ENCODE data around the gene DNM3. TPM values are rescaled to one million over a fixed set of nuclear protein-coding genes. Genes with fewer than 3 reads are reported as not detected.
A peak's percentile ranks its signal among the peaks of the same experiment; 100 is the strongest.

DNM3 gene
- polyA plus RNA-seq, 1 of the 3 experiments (the other 2 are of a cell fraction), result 0.43 TPM

GRCh38 chr1:172268237-172268636 is 426.9 kb downstream of the DNM3 start:
- Histone ChIP-seq H3K79me2 (ENCODE audit: insufficient read depth) (peaks cover 13% of the 10 kb centered on the region), H3K9ac (no peak overlapping the region), H3K27me3 (ENCODE audit: insufficient read depth) (no peaks in the 10 kb centered on the region), H3K4me1 (ENCODE audit: control insufficient read depth in 1 of 2, insufficient read depth in 2 of 2, low read depth in 1 of 2, low read length in 1 of 2) (peaks cover 7 to 15% of the 10 kb centered on the region in 2 experiments; a peak in 2 of 4 replicates), H4K20me1 (ENCODE audit: insufficient read depth) (no peaks in the 10 kb centered on the region), H2AFZ (ENCODE audit: low read depth) (no peak overlapping the region), H3K36me3 (replicated peaks in 1 of 2; ENCODE audit: control insufficient read depth in 1 of 2, insufficient read depth in 2 of 2, low read length in 1 of 2) (peaks cover 0 to 2% of the 10 kb centered on the region in 2 experiments), H3K27ac (ENCODE audit: low read depth in 2 of 2, low read length in 1 of 2) (no peak overlapping the region), H3K4me3 (ENCODE audit: low read depth in 2 of 2, low read length in 1 of 2) (no peak overlapping the region), H3K4me2 (no peak overlapping the region), H3K9me3 (no peaks in the 10 kb centered on the region), H3F3A (replicated peaks; ENCODE audit: insufficient read depth) (peaks cover 14% of the 10 kb centered on the region), H3K9me2 (no peaks in the 10 kb centered on the region)
- WGBS (ENCODE audit: low lambda C conversion rate), result 91% methylated on average over 3 of the region's 3 CpGs
- ChIA-PET CTCF (no interaction called here), POLR2A (no interaction called here)
- no peak for DNase-seq
- TF ChIP-seq MAX (IDR thresholded peaks at IDR 0.05; ENCODE audit: low read depth), result no peak
- TF ChIP-seq TCF12 (IDR thresholded peaks at IDR 0.05), result no peak
- TF ChIP-seq EZH2phosphoT487 (IDR thresholded peaks at IDR 0.05; ENCODE audit: borderline replicate concordance, low read depth), result no peak
- TF ChIP-seq TEAD4 (IDR thresholded peaks at IDR 0.05; ENCODE audit: borderline replicate concordance, insufficient read depth), result no peak
- no peak for TF ChIP-seq TAF1 (IDR thresholded peaks at IDR 0.05; ENCODE audit: borderline replicate concordance, low read depth, low read length)
- TF ChIP-seq USF2 (IDR thresholded peaks at IDR 0.05; ENCODE audit: borderline replicate concordance, low read depth, low read length), result no peak
- no peak for TF ChIP-seq CHD2 (IDR thresholded peaks at IDR 0.05; ENCODE audit: low read length, partially characterized antibody)
- TF ChIP-seq SIN3A (IDR thresholded peaks at IDR 0.05; ENCODE audit: borderline replicate concordance, low read depth, low read length), result no peak

- Histone ChIP-seq H3K36me3 (replicated peaks in 1 of 2; ENCODE audit: control insufficient read depth in 1 of 2, insufficient read depth in 2 of 2, low read length in 1 of 2) (no peaks in the 10 kb centered on the region), H2AFZ (ENCODE audit: low read depth) (peak overlapping the region; percentile 54; the same call in 1 of the 2 replicates)
- no peak for TF ChIP-seq USF1 (IDR thresholded peaks at IDR 0.05; ENCODE audit: borderline replicate concordance, low read depth)
- no peak for TF ChIP-seq GABPA (IDR thresholded peaks at IDR 0.05; ENCODE audit: low read depth)
- no peak for TF ChIP-seq YY1 (IDR thresholded peaks at IDR 0.05; ENCODE audit: low read depth)
- no peak for TF ChIP-seq FOXJ3 (CRISPR knock-in tag; IDR thresholded peaks at IDR 0.05)
- no peak for TF ChIP-seq EZH2phosphoT487 (IDR thresholded peaks at IDR 0.05; ENCODE audit: borderline replicate concordance, low read depth)
- no peak for TF ChIP-seq RAD21 (IDR thresholded peaks at IDR 0.05; ENCODE audit: low read length)
- no peak for TF ChIP-seq CHD2 (IDR thresholded peaks at IDR 0.05; ENCODE audit: low read length, partially characterized antibody)
- TF ChIP-seq JUND (IDR thresholded peaks at IDR 0.05), result no peak
- TF ChIP-seq ZBTB33 (IDR thresholded peaks at IDR 0.05; ENCODE audit: borderline replicate concordance, low read depth), result no peak
- TF ChIP-seq FOSL2 (IDR thresholded peaks at IDR 0.05; ENCODE audit: borderline replicate concordance, low read depth), result no peak
- TF ChIP-seq TEAD4 (IDR thresholded peaks at IDR 0.05; ENCODE audit: borderline replicate concordance, insufficient read depth), result no peak
- no peak for TF ChIP-seq REST (IDR thresholded peaks at IDR 0.05; ENCODE audit: low read depth, low read length)
- TF ChIP-seq NRF1 (IDR thresholded peaks at IDR 0.05; ENCODE audit: low read depth, low read length), result no peak
- TF ChIP-seq ELF1 (IDR thresholded peaks at IDR 0.05), result no peak
- TF ChIP-seq TAF1 (IDR thresholded peaks at IDR 0.05; ENCODE audit: borderline replicate concordance, low read depth, low read length), result no peak
- no peak for TF ChIP-seq TCF12 (IDR thresholded peaks at IDR 0.05)
- TF ChIP-seq SIN3A (IDR thresholded peaks at IDR 0.05; ENCODE audit: borderline replicate concordance, low read depth, low read length), result no peak
- no peak for TF ChIP-seq RCOR1 (IDR thresholded peaks at IDR 0.05; ENCODE audit: low read length)
Measured at GRCh38 chr1:172269084-172269483, 427.8 kb downstream of the DNM3 start.

More at GRCh38 chr1:172269084-172269483, 427.8 kb downstream of the DNM3 start:
- Histone ChIP-seq H3K9me2 (no peaks in the 10 kb centered on the region), H3K9me3 (no peaks in the 10 kb centered on the region), H3K27me3 (ENCODE audit: insufficient read depth) (no peaks in the 10 kb centered on the region), H4K20me1 (ENCODE audit: insufficient read depth) (no peaks in the 10 kb centered on the region), H3K4me3 (ENCODE audit: low read depth in 2 of 2, low read length in 1 of 2) (no peak overlapping the region), H3K9ac (no peak overlapping the region; the same call in 1 of the 2 replicates), H3F3A (replicated peaks; ENCODE audit: insufficient read depth) (peaks cover 14% of the 10 kb centered on the region), H3K79me2 (ENCODE audit: insufficient read depth) (peaks cover 13% of the 10 kb centered on the region), H3K4me1 (ENCODE audit: control insufficient read depth in 1 of 2, insufficient read depth in 2 of 2, low read depth in 1 of 2, low read length in 1 of 2) (peaks cover 7 to 15% of the 10 kb centered on the region in 2 experiments; a peak in 2 of 4 replicates), H3K27ac (ENCODE audit: low read depth in 2 of 2, low read length in 1 of 2) (peak overlapping the region in 1 of 2 experiments; percentile 71; a peak in 2 of 4 replicates), H3K4me2 (peak overlapping the region; percentile 59; the same call in 1 of the 2 replicates)
- no peak for DNase-seq
- 77% methylated on average over 5 of the region's 5 CpGs for WGBS (ENCODE audit: low lambda C conversion rate)
- CTCF ChIA-PET, result interaction anchor here (0.7 kb wide), 1 partner anchor 554 kb away, joined by 3 read pairs; no protein-coding TSS in a partner anchor
- POLR2A ChIA-PET, result no interaction called here
